LNCaP clone FGC (cell line): Measurements from ENCODE around the gene FAM234B.

Source experiments
- DNase-seq: peaks from one replicate; pipeline ENCODE4 v3.0.0-alpha.2; 2011; ENCODE audit warnings: low read depth
- H3K4me3 ChIP-seq: 2 replicates; pipeline ENCODE4 v1.5.1; 2011; ENCODE audit warnings: mild to moderate bottlenecking, low read depth, low read length, control low read depth
- TF ChIP-seq, protein P1 (sequence below): IDR thresholded peaks from 2 replicates; pipeline ENCODE4 v1.5.1; 2012; ENCODE audit warnings: mild to moderate bottlenecking; ENCODE audit not compliant: control insufficient read depth, insufficient read depth; ENCODE audit errors: extremely low read depth

FAM234B gene

DNA sequence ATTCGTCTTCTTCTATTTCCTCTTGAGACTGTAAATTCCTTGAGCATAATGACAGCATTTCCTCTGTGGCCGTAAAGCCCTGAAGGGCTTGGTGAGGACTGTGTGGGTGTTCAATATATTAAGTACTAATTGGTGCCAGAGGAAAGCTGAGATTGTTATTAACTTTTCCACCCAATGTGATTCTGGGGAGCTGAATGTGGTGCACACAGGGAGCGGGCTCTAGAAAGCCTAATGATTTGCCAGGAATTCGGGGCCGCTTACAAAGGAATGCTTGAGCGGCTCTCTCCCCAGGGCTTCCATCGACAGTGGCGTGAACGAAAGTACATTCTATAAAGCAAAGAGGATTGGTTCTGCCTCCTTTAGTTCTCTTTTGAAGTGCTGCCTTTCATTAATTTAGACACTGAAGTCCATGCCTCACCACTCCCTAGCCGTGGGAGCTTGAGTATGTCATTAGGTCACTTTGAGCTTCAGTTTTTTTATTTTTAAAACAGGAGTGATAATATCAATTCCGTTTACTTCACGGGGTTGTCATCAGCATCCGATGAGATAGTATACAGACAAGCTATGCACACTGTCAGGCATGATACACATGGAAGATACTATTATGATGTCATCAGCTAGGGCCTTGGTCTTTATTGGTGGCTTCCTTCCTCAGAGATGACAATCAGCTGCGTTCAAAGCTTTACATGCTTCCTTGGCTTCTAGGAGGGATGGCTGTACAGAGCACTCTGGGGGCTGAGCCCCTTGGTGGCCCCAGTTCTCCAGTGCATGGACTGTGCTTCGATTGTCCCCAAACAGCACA is 70.3 kb downstream of the FAM234B start:
- DNase-seq, result no peak

DNA sequence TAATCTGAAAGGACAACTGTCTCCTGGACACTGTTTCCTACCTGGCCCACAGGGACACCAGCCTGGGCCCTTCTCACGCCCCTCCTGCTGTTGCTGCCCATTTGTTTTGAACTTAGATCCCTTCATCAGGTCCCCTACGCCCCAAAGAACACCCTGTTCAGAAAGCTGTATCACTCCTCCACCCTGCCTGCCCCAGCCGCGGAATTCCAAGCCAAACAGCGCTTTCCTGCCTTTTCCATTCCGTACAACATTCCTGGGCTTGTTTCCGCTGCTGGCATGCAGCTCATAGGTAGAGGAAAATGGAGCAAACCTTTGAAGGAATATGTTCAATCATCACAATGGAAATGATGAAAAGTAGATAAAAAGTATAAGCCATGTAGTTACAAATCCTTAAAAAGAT is 72.1 kb downstream of the FAM234B start:
- TF ChIP-seq, protein P1, sequence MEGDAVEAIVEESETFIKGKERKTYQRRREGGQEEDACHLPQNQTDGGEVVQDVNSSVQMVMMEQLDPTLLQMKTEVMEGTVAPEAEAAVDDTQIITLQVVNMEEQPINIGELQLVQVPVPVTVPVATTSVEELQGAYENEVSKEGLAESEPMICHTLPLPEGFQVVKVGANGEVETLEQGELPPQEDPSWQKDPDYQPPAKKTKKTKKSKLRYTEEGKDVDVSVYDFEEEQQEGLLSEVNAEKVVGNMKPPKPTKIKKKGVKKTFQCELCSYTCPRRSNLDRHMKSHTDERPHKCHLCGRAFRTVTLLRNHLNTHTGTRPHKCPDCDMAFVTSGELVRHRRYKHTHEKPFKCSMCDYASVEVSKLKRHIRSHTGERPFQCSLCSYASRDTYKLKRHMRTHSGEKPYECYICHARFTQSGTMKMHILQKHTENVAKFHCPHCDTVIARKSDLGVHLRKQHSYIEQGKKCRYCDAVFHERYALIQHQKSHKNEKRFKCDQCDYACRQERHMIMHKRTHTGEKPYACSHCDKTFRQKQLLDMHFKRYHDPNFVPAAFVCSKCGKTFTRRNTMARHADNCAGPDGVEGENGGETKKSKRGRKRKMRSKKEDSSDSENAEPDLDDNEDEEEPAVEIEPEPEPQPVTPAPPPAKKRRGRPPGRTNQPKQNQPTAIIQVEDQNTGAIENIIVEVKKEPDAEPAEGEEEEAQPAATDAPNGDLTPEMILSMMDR, result no peak
- DNase-seq, result no peak
- H3K4me3 ChIP-seq, result no peak overlapping the region

More for the DNA sequence above, 70.3 kb downstream of the FAM234B start:
- TF ChIP-seq, protein P1, result no peak
- H3K4me3 ChIP-seq, result no peak overlapping the region

DNA sequence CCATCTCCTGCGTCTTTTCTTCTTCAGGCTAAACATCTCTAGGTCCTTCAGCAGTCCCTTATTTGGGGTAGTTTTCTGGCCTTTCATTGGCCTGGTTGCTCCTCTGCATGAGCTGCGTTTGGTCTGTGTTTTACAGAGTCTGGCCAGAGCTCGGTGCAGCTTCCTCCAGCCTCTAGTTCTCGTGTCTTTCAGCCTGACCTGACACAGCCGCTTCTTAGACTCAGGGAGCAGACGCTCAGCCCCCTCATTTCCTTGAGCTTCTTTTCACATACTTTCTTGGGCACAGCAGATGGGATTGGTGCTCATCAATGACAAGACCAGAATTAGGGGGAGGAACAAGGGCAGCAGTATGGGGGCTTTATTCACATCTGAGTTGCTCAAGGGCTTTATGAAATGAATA is 72.8 kb downstream of the FAM234B start:
- TF ChIP-seq, protein P1, result no peak
- H3K4me3 ChIP-seq, result no peak overlapping the region
- DNase-seq, result no peak

DNA sequence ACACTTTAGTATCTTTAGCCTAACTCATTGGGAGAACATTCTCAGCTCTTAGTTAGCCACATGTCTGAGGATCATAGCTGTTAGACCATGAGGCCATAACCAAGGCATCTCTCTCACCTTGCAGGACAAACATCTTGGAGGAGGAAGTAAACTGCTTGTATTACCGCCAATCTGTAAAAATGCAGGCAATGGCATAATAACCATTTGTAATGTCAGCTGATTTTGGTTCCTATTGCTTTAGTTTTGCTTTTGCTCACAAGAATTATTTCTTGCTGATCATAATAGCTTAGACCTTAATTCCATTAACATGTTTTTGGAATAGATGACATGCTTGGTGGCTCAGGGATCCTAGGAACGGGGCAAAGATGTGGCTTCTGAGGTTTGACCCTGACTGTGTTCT is 75.6 kb downstream of the FAM234B start:
- no peak overlapping the region for H3K4me3 ChIP-seq
- DNase-seq, result no peak
- TF ChIP-seq, protein P1, result no peak

DNA sequence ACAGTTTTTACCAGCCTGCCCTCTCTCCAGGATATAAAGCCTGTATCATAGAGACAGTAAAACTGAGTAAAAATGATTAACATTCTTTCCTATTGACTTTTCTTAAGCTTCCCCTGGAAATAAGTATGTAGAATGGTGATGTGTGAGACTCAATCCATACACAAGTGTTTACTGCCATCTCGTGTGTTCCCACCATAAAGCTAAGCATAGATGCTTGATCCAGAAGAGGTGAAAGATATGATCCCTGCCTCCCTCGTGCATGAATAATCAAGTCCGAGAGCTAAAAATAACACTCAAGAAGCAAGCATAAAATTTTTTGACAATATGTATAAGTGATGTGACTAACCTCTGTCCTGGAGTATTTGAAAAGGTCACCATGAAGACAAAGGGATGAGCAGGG is 76.2 kb downstream of the FAM234B start:
- no peak for DNase-seq
- TF ChIP-seq, protein P1, result no peak
- H3K4me3 ChIP-seq, result no peak overlapping the region

DNA sequence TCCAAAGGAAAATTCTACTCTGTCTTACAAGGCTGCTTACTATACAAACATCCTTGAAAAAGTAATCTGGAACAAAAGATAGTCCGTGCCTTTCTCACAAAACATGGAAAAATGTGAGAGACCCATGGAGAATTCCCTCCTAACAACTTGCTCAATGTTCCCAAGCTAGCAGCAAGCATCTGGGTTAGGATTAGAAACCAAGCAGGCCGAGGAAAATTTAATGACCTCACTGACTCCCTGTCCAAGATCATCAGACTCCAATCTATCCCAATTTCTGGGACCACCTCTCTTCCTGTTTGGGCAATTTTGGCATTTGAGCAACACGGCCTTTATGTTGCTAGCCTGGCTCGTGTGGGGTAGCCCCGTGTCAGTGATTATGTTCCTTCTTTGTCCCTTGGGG is 77.4 kb downstream of the FAM234B start:
- no peak for DNase-seq
- TF ChIP-seq, protein P1, result no peak
- H3K4me3 ChIP-seq, result no peak overlapping the region
